Measurements from ENCODE around the gene ZNF81. TPM values are rescaled to one million over a fixed set of nuclear protein-coding genes. Genes with fewer than 3 reads are reported as not detected.

The ZNF81 gene
- total and polyA plus RNA-seq, 2 of the 13 experiments (the other 11 are each of a cell fraction or from before 2014, with no cell fraction given), result 1.4 to 3.2 TPM

DNA sequence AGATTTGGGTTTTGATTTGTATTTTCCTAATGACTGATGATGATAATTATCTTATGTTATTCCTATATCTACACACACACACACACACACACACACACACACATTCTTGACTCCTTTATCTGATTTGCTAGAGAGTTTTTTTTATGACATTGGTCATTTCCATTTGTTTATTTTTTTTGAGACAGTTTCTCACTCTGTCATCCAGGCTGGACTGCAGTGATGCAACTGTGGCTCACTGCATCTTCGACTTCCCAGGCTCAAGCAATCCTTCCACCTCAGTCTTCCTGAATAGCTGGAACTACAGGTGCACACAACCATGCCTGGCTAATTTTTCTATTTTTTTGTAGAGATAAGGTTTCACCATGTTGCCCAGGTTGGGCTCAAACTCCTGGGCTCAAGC, 6.7 kb downstream of the ZNF81 start:
- no peaks in the 10 kb centered on the region for H3K27me3 ChIP-seq (ENCODE audit: control insufficient read depth in 1 of 2, insufficient read depth in 2 of 2, low read length in 2 of 2)
- H3K9me3 ChIP-seq (ENCODE audit: low read length), result no peaks in the 10 kb centered on the region
- no peak overlapping the region for H3K27ac ChIP-seq (ENCODE audit: extremely low read length, insufficient read depth, low read length)
- ChIA-PET POLR2A (no interaction called here), CTCF (ENCODE audit: low intra/inter-chr PET ratio, low total read pairs) (no interaction called here)
- intact Hi-C loops (cut with micrococcal nuclease; ENCODE audit: unreplicated experiment) (no loop called here), in situ Hi-C loops (cut with HindIII; ENCODE audit: extremely low pct_ligation_motif_present, low pct_unique_long_range_greater_than_20kb) (no loop called here)
- no peak overlapping the region for H3K4me2 ChIP-seq (ENCODE audit: low read depth, low read length)
- no peak overlapping the region for H3K9ac ChIP-seq (ENCODE audit: insufficient read depth, low read depth, low read length)
- no peaks in the 10 kb centered on the region for H4K20me1 ChIP-seq (ENCODE audit: insufficient read depth, low read length)
- no peak overlapping the region for H3K4me3 ChIP-seq (replicated peaks in 1 of 3; ENCODE audit: insufficient read depth in 1 of 3, low read depth in 2 of 3, low read length in 3 of 3)
- H2AFZ ChIP-seq (ENCODE audit: low read length), result no peak overlapping the region
- 90% methylated on average over 1 of the region's 1 CpG for WGBS (ENCODE audit: low lambda C conversion rate)
- no peak for DNase-seq (ENCODE audit: low spot score)
- BruUV-seq (replicated peaks), result no TSS peak
- H3K36me3 ChIP-seq (replicated peaks in 1 of 2; ENCODE audit: control insufficient read depth in 1 of 2, insufficient read depth in 2 of 2, low read length in 2 of 2), result no peaks in the 10 kb centered on the region
- no peak for FAIRE-seq
- no peak for ATAC-seq
- H3K4me1 ChIP-seq (ENCODE audit: insufficient read depth, low read length), result no peaks in the 10 kb centered on the region
- TF ChIP-seq, protein P1, sequence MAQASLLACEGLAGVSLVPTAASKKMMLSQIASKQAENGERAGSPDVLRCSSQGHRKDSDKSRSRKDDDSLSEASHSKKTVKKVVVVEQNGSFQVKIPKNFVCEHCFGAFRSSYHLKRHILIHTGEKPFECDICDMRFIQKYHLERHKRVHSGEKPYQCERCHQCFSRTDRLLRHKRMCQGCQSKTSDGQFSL (CRISPR knock-in tag; IDR thresholded peaks at IDR 0.05), result no peak
- TF ChIP-seq ZNF12 (CRISPR knock-in tag; IDR thresholded peaks at IDR 0.05) (no peak), ZNF34 (CRISPR knock-in tag; IDR thresholded peaks at IDR 0.05; ENCODE audit: borderline replicate concordance) (no peak), ZNF234 (CRISPR knock-in tag; conservative IDR thresholded peaks at IDR 0.05) (no peak), NCOA5 (CRISPR knock-in tag; IDR thresholded peaks at IDR 0.05) (no peak), ZFP37 (CRISPR knock-in tag; IDR thresholded peaks at IDR 0.05; ENCODE audit: borderline replicate concordance) (no peak), NCOA1 (CRISPR knock-in tag; IDR thresholded peaks at IDR 0.05) (no peak), ZNF615 (CRISPR knock-in tag; IDR thresholded peaks at IDR 0.05; ENCODE audit: borderline replicate concordance) (no peak), JUNB (CRISPR knock-in tag; IDR thresholded peaks at IDR 0.05; ENCODE audit: borderline replicate concordance) (no peak), ZFY (CRISPR knock-in tag; IDR thresholded peaks at IDR 0.05) (no peak), ZFX (CRISPR knock-in tag; IDR thresholded peaks at IDR 0.05; ENCODE audit: low read depth) (no peak), CCDC6 (CRISPR knock-in tag; IDR thresholded peaks at IDR 0.05) (no peak), CEBPB (IDR thresholded peaks at IDR 0.05; ENCODE audit: borderline replicate concordance, low read depth, low read length) (no peak), ZNF138 (CRISPR knock-in tag; IDR thresholded peaks at IDR 0.05; ENCODE audit: low read depth) (no peak), MAF1 (CRISPR knock-in tag; IDR thresholded peaks at IDR 0.05; ENCODE audit: borderline replicate concordance) (no peak), ZNF749 (CRISPR knock-in tag; IDR thresholded peaks at IDR 0.05; ENCODE audit: borderline replicate concordance) (no peak), NFKBIZ (CRISPR knock-in tag; IDR thresholded peaks at IDR 0.05) (no peak), FOXC1 (CRISPR knock-in tag; IDR thresholded peaks at IDR 0.05; ENCODE audit: borderline replicate concordance) (no peak)
- TF ChIP-seq, protein P2, sequence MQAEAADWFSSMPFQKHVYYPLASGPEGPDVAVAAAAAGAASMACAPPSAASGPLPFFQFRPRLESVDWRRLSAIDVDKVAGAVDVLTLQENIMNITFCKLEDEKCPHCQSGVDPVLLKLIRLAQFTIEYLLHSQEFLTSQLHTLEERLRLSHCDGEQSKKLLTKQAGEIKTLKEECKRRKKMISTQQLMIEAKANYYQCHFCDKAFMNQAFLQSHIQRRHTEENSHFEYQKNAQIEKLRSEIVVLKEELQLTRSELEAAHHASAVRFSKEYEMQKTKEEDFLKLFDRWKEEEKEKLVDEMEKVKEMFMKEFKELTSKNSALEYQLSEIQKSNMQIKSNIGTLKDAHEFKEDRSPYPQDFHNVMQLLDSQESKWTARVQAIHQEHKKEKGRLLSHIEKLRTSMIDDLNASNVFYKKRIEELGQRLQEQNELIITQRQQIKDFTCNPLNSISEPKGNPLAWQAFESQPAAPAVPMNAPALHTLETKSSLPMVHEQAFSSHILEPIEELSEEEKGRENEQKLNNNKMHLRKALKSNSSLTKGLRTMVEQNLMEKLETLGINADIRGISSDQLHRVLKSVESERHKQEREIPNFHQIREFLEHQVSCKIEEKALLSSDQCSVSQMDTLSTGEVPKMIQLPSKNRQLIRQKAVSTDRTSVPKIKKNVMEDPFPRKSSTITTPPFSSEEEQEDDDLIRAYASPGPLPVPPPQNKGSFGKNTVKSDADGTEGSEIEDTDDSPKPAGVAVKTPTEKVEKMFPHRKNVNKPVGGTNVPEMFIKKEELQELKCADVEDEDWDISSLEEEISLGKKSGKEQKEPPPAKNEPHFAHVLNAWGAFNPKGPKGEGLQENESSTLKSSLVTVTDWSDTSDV (CRISPR knock-in tag; IDR thresholded peaks at IDR 0.05), result no peak
- TF ChIP-seq, protein P3, sequence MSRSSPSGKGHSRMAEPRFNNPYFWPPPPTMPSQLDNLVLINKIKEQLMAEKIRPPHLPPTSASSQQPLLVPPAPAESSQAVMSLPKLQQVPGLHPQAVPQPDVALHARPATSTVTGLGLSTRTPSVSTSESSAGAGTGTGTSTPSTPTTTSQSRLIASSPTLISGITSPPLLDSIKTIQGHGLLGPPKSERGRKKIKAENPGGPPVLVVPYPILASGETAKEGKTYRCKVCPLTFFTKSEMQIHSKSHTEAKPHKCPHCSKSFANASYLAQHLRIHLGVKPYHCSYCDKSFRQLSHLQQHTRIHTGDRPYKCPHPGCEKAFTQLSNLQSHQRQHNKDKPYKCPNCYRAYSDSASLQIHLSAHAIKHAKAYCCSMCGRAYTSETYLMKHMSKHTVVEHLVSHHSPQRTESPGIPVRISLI (CRISPR knock-in tag; IDR thresholded peaks at IDR 0.05; ENCODE audit: borderline replicate concordance), result no peak
- H3K79me2 ChIP-seq (ENCODE audit: insufficient read depth, low read length), result no peaks in the 10 kb centered on the region
